Fibroblast of skin of right quadriceps (primary cell): ENCODE data around the gene VWA8.
"Not testable (repeated sequence)": the region's sequence is repeated elsewhere in the genome, so short reads cannot be mapped to it uniquely, and the experiment has no call there.

Source experiments
- DNase-seq: peaks from one replicate; pipeline ENCODE4 v3.0.0-alpha.2; 2013

The VWA8 gene

DNA sequence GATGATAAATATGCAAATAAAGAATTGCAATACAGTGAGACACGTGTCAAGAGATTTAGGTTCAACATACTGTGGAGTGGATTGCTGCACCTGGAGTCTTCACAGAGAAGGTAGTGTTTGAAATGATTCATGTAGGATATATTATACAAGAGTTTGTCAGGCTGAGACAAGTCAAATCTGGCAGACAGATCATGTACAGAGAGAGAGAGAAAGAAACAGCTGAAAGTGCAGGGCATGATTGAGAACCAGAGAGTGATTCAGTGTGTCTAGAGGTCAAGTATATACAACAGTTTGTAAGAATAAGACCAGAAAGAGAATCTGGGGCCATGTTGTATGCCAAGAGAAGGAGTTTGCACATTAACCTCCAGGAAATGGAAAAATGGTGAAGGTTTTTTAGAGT, 2.1 kb upstream of the VWA8 start:
- no peak for DNase-seq

DNA sequence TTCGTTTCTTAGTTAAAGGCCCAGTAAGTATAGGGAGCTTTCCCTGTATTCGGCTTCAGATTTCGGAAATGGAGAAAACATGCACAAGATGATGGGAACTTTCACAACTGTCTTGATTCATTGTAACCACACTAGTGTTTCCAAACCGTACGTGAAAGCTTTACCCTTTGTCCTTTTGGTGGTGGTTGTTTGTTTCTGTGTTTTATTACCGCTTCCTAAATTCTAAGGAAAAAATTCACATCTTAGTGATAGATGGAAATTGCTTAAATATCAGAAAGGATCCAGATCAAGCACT, 504 bp upstream of the VWA8 start:
- DNase-seq = no peak

DNA sequence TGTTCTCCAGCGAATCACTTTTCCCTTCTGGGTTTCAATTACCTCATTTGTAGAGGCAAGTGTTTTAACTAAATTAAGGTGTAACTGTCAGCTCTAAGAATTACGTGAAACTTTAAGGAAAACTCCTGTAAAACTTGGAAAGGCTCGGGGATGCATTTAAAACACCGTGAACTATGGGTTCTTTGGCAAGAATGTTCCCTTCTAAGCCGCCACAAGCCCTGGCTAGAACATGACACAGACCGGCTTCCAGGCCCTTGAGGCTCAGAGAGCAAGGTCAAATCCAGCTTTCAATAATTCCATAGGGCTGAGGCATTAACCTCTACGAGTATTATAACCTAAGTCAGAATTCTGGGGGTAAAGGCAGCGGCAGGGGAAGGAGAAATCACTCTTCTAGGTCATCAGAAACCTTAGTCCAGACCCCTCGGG, 685 bp downstream of the VWA8 start:
- DNase-seq = peak; percentile 19

- DNase-seq = no peak
Observed at GRCh38 chr13:41956272-41956671, 4.6 kb downstream of the VWA8 start.

DNA sequence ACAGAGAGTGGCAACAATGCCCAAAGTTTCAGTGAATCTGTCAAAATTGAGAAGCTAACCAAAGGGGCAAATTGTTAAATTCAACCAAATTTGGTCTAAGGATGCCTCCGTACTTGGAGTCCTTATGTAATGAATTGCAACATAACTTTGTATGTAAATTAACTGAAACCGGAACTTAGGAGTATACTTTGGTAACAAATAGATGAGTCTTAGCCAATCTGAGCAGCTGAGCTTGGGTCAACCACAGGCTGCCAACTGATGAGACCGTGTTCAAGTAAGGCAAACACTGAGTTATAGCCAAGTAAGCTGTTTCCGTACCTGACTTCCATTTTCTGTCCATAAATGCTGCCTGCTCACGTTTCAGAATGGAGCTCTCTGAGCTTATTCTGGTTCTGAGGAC, 5.3 kb downstream of the VWA8 start:
- no peak for DNase-seq

GRCh38 chr13:41954226-41954625, 6.7 kb downstream of the VWA8 start:
- DNase-seq = no peak

GRCh38 chr13:41952749-41953148, 8.2 kb downstream of the VWA8 start:
- no peak for DNase-seq

- DNase-seq = not testable (repeated sequence)
Observed at GRCh38 chr13:41949104-41949503, 11.8 kb downstream of the VWA8 start.

DNA sequence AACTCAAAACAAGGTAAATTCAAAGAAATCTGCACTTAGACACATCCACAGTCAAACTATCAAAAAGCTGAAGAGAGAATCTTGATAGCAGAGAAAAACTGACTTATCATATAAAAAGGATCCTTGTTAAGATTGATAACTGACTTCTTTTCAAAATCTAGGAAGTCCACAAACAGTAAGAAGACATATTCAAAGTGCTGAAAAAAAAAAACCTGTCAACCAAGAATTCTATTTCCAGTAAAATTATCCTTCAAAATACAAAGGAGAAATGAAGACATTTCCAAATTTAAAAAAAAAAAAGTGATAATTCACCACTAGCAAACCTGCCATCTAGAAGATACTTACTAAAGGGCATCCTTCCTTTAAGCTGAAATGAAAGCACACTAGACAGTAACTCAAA, 15.0 kb downstream of the VWA8 start:
- no peak for DNase-seq

- DNase-seq = no peak
Observed at GRCh38 chr13:41944635-41945397, 16.1 kb downstream of the VWA8 start.

DNA sequence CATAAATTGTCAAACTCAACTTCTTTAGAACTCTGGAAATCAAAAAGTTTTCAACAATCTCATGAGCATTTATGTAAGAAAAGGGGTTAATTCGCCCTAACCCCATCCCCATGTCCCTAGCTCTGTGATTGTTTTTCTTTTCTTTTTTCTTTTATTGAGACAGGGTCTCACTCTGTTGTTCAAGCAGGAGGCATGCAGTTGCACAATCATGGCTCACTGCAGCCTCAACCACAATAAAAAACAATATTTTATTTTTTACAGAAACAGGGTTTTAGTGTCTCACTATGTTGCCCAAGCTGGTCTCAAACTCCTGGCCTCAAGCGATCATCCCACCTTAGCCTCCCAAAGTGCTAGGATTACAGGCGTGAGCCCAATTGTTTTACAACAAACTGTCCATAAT, 16.7 kb downstream of the VWA8 start:
- DNase-seq = no peak

DNA sequence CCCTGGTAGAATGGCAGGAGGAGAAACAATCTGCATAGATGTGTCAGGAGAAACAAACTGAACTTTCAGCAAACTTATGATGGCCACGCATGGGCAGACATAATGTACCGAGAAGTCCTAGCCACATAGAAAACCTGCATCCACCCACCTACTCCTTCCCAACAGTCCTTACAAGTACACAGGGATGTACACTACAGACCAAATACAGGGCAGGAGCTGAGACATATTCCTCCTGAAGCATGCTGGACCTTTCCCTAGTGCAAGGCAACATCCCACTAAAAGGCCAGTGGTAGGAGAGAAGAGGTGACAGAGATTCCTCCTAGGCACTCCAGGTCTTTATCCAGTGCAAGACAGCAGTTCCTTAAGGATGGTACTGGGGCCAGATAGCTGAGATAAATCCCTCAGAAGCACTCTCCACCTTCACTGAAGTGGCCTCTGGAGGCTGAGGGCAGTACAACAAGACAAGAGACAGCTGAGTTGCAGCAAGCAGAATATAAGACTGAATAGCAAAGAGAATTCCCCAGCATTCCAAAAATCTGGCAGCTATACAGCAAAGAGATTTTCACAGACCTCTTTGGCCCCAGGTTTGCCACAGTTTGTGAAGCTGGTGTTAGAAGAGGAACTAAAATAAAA, 18.3 kb downstream of the VWA8 start:
- DNase-seq = peak; percentile 53

DNA sequence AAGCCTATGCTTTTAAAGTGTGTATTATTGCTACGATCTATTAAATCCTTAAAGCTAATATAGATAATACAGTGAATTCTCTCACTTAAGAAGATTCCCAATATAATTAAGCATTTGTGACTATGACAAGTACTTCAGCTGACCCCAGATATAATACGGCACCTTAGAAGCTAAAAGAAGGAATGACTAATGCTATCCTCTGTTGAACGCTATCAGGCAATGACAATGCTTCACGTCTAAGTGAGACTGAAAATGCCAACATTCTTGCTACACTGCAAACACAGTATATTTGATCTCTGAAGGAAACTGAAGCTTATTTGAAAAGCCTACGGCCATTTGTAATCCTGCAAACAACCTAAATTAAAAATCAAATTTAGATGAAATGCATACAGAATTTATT, 19.7 kb downstream of the VWA8 start:
- DNase-seq = no peak

- no peak for DNase-seq
Observed at GRCh38 chr13:41939398-41939797, 21.5 kb downstream of the VWA8 start.

GRCh38 chr13:41938918-41939317, 22.0 kb downstream of the VWA8 start:
- no peak for DNase-seq

- DNase-seq = no peak
Observed at GRCh38 chr13:41937388-41937787, 23.5 kb downstream of the VWA8 start.

DNA sequence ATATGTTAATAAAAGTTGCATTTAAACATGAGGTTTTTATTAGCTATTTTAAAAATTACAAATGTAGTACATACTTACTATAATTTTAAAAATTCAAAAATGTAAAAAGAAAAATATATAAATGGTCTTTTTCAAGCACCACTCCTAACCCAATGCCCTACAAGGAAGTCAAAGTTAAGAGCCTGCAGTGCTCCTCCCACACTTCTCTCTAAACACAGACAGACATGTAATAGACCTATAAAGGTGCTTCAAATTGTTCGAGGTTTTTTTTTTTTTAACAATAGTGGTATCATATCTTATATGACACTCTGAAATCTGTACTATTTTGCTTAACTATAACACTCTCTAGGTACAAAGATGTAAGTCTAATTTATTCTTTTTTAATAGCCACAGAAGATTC, 25.4 kb downstream of the VWA8 start:
- no peak for DNase-seq

GRCh38 chr13:41934994-41935393, 25.9 kb downstream of the VWA8 start:
- no peak for DNase-seq

DNA sequence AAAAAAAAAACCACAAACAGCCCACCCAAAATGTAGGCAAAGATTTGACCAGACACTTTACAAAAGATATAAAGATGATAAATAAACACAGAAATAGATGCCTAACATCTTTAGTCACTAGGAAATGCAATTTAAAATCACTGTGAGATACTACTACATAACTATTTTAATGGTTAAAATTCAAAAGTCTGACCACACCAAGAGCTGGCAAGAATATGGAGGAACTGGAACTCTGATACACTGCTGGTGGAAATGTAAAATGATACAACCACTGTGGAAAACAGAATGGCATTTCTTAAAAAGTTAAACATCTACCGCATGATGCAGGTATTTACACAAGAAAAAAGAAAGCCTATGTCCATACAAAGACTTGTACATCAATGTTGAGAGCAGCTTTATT, 26.8 kb downstream of the VWA8 start:
- no peak for DNase-seq

- peak; percentile 78 for DNase-seq
Observed at GRCh38 chr13:41931337-41931736, 29.6 kb downstream of the VWA8 start.

DNA sequence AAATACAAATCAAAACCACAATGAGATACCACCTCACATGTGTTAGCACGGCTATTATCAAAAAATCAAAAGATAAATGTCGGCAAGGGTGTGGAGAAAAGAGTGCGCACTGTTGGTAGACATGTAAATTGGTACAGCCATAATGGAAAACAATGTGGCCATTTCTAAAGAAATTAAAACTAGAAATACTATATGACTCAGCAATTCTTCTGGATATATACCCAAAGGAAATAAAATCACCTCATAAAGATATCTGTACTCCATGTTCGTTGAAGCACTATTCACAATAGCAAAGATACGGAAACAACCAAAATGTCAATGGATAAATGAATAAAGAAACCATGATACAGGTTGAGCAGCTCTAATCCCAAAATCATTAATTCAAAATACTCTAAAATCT, 30.8 kb downstream of the VWA8 start:
- no peak for DNase-seq

DNA sequence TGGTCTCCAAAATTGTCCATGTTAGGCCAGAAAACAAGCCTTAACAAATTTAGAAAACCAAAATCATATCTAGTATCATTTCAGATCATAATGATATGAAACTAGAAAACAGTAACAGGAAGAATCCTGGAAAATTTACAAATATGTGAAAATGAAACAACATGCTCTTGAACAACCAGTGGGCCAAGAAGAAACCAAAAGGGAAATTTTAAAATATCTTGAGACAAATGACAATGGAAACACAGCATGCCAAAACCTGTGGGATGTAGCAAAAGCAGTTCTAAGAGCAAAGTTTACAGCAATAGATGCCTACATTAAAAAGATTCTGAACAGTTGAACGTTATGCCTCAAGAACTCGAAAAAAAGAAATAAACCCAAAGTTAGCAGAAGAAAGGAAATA, 32.6 kb downstream of the VWA8 start:
- DNase-seq = no peak

DNA sequence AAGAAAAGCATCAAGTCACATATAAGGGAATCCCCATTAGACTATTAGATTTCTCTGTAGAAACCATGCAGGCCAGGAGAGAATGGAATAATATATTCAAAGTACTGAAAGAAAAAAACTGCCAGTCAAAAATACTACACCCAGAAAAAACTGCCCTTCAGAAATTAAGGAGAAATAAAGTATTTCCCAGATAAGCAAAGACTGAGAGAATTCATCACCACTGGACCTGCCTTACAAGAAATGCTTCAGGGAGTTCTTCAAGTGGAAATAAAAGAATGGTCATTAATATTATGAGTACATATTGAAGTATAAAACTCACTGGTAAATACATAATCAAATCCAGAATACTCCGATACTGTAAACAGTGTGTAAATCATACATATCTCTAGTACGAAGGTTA, 35.9 kb downstream of the VWA8 start:
- DNase-seq = no peak

DNA sequence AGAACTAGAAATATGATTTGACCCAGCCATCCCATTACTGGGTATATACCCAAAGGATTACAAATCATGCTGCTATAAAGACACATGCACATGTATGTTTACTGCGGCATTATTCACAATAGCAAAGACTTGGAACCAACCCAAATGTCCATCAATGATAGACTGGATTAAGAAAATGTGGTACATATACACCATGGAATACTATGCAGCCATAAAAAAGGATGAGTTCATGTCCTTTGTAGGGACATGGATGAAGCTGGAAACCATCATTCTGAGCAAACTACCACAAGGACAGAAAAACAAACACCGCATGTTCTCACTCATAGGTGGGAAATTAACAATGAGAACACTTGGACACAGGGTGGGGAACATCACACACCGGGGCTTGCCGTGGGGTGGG, 38.0 kb downstream of the VWA8 start:
- DNase-seq = not testable (repeated sequence)
